HG02938 (cell line): ENCODE data around the gene KDM2B.
"Not testable (repeated sequence)": the region's sequence is repeated elsewhere in the genome, so short reads cannot be mapped to it uniquely, and the experiment has no call there.

Experiments
- ATAC-seq: cut with Tn5 transposase; IDR thresholded peaks from one replicate; pipeline ENCODE4 v1.9.1; 2021; ENCODE audit warnings: mild to moderate bottlenecking, moderate library complexity; ENCODE audit not compliant: unreplicated experiment

The KDM2B gene

DNA sequence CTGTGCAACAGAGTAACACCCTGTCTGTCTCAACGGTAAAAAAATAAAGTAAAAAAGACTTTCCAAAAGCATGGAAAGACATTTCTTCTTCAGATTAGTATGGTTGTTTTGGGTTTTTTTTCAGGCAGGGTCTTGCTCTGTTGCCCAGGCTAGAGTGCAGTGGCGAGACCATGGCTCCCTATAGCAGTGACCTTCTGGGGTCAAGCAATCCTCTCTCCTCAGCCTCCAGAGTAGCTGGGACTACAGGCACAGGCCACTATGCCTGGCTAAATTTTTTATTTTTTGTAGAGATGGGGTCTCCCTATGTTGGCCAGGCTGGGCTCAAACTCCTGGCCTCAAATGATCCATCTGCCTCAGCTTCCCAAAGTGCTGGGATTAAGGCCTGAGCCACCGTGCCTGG is 72.8 kb downstream of the KDM2B start:
- no peak for ATAC-seq

DNA sequence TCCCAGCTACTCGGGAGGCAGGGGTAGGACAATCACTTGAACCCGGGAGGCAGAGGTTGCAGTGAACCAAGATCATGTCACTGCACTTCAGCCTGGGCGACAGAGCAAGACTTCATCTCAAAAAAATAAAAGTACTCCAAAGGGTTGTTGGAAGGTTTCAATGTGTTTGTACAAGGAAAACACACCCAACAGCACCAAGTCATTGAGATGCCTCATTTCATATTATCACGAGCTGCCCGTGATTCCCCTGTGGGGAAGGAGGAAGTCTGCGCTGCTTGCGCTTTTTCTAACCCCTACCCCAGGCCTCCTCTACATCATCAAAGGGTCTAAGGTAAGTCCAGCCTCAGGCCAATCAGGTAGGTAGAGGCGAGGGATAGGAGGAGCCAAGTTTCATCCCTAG is 73.6 kb downstream of the KDM2B start:
- ATAC-seq = no peak

DNA sequence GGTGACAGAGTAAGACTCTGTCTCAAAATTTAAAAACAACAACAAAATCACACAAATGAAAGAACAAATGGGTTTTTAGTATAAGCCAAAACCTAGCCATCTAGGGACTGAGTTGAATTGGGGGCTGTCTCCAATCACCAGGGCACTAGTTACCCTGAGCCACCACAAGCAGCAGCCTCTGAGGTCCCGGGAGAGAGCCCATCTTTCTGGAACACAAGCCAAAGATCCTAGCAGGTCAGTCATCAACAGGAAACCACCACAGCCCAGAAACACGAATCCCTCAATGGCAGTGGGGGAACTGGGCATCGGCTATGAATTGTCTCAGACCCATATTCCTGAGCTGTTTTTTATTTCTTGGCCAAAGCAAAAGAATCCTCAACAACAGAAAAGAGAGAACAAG is 75.3 kb downstream of the KDM2B start:
- ATAC-seq = no peak

DNA sequence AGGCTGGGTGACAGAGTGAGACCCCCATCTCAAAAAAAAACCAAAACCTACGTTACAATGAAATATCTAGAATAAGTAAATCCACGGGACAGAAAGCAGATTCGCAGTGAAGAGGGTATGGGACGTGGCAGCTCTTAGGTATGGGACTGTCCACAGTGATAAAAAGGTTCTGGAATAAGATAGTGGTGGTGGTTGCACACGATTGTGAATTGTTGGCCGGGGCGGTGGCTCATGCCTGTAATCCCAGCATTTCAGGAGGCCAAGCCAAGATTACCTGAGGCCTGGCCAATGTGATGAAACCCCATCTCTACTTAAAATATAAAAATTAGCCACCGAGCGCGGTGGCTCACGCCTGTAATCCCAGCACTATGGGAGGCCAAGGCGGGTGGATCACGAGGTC is 76.3 kb downstream of the KDM2B start:
- no peak for ATAC-seq

DNA sequence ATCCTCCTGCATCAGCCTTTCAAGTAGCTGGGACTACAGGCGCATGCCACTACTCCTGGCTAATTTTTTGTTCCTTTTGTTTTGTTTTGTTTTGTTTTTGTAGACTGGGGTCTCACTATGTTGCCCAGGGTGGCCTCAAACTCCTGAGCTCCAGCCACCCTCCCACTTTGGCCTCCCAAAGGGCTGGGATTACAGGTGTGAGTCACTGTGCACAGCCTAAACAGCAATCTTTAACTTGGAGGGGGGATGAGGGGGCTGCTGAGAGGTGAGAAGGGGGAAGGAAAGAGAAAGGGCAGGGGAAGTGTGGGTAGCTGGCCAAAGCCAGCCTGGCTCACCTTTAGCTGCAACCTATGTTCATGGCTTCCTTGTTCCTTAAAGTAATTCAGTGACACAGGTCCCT is 77.4 kb downstream of the KDM2B start:
- ATAC-seq = no peak

DNA sequence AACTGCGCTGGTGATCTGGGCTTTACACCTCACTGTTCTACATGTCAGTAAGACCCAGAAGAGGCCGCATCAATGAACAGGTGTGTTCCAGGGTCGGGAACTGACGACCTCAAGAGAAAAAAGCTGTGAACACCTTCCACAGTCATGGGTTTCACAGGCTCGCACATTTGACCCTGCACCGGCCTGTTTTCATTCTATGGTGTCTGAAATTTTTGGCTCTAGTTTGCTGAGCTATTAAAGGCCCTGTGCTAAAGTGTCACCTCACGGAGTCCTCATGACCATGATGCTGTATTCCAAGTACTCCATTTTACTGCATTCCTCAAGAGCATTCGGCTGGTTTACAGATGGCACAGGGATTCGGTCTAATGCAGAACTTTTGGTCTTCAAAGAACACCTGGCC is 78.9 kb downstream of the KDM2B start:
- no peak for ATAC-seq

DNA sequence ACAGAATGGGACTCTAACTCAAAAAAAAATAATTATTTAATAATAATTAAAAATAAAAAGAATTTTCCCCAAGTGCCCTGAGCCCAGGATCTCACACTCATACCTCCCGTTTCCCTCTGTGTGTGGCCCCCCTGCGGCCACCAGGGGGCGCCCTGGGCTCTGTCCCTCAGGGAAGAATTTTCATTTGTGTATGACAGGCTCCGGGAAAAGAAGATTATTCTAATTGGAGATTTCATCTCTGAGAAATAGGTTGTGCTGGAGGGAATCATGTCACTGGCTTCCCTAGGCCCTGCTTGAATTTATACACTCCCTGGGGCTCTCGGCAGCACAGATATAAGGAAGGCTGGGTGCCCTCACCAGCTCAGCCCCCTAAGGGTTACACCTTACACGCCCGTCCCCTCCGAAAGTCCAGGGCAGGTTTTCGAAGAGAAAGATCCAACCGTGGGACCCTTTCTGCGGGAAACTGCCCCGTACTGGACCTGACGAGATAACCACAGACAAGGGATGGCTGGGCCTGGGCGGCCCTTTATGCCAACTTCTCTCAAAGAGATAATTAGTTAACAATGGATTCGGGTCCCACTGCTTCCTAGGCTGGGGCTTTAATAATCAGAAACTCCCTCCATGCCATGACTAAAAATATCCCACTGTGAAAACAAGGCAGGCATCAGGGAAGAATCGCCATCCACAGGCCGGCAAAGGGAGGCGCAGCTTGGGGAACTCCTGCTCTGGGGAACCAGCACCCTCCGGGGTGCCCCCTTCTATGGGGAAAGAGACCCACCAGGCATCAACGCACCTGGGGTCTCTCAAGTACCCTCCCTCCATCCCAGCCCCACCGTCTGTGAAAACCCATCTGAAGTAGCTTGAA is 80.7 kb downstream of the KDM2B start:
- no peak for ATAC-seq

DNA sequence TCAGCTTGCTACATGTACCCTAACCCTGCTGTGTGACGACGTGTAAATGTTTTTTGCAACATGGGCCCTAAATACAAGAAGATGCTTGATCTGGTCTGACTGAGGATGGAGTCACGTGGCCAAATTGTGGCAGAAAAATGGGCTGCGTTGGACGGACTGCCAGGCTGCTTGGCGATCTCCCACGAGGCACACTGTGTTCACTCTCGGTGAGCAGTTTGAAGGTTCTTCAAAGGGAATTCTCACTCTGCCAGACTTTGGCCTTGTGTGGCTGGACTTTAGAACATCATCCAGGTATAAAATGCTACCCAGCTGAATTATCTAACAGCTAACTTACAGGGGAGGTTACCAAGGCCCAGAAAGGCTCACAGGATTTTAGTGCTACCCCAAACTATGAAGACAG is 85.1 kb downstream of the KDM2B start:
- ATAC-seq = no peak

DNA sequence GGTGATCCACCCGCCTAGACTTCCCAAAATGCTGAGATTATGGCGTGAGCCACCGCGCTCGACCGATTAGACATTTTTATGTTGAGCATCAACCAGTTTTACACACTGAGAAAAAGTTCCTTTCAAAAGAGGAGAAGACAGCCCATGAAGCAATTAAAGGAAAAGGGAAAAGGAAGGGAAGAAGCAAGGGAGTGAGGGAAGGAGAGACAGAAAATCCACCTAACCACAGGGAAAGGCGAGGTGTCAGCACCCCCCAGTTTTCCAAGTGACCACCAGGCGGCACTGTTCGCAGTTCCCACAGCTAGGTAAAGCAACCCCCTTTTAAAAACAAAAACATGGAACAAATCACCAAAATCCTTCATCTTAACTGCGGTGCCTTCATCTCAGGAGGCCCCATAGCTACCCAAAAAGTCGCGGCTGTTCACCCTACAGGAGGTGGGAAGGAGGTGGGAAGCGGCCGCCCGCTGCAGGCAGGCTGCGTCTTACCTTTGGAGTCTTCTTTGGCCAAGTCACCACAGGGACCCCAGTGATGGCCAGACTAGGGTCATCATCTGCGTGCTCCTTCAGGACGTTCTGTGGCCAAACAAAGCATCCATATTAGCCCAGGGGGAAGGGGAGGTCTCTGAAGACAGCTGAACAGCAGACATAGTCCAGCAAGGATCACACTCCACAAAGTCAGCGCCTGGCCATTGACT is 86.6 kb downstream of the KDM2B start:
- no peak for ATAC-seq

DNA sequence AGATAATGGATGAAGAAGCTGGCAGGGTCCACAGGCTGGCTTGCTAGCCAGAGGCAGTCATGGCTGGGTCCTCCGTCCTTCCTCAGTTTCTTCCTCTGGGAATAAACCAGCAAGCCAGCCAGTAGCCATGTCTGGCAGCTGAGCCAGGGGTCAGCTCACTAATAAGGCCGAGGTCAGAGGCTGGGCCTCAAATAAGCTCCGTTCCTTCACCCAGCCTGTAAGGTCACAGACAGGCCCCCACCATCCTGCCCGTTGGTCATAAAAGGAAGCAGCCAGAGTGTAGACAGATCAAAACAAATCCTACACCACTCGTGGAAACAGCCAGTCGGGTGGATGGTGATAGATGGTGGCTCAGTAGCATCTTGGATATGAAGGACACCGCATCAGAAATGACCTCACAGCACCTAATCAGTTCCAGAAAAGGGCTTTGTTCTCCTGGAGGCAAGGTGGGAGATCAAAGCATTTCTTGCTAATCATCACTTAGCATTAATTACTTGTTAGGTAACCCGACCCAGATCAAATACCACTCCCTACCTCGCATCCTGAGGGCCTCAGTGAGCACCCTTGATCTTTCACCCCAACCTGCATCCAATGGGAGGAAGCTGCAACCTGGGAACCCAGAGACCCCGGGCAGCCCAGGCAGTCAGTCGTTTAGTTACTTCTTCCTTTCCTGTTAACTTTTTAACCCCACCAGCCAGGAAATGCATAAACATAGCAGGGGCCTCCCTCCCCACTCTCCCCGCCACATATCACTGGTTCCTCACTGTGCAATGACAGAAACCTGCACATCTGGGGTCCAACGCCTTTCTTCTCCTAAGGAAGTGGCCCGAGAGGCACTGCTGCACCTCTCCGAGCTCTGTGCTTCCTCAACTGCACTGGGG is 90.2 kb downstream of the KDM2B start:
- ATAC-seq = no peak

DNA sequence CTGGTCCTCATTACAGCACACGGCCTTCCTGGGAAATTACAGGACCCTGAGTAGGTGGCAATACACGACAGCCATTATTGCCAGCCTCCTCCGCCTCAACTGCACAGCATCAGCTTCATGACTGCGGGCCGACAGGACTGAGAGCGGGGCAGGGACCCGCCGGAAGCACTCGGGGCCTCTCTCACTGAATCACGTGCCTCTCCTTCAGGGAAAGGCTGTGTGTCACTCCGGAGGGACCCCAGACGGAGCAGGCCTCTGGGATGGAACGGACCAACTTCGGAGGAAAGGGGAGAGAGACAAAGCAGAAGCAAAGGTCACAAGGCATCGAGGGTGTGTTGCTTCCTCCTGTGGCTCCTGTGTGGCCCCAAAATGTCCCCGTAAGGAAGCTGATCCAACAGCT is 90.9 kb downstream of the KDM2B start:
- no peak for ATAC-seq

DNA sequence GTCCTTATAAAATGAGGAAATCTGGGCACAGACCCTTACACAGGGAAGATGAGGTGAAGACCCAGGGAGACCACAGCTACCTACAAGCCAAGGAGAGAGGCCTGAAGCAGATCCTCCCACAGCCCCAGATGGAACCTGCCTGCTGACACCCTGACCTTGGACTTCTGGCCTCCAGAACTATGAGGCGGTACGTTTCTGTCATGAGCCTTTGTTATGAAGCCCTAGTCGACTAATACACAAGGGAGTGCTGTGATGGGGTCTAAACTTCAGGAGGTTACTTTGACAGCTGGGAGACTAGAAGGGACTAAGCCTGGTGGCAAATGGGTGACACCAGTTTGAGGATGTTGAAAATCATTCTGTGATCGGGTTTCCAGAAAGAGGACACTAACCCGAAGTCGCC is 95.9 kb downstream of the KDM2B start:
- ATAC-seq = no peak

DNA sequence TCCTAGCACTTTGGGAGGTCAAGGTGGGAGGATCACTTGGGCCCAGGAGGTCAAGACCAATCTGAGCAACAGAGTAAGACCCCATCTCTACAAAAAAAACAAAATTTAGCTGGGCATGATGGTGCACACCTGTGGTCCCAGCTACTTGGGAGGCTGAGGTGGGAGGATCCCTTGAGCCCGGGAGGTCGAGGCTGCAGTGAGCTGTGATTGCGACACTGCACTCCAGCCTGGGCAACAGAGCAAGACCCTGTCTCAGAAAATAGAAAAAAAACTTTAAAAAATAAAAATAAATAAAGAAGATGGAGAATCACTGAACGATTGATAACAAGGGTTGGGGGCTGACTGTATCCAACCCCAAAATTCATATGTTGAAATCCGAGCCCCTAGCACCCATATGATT is 96.3 kb downstream of the KDM2B start:
- ATAC-seq = not testable (repeated sequence)

DNA sequence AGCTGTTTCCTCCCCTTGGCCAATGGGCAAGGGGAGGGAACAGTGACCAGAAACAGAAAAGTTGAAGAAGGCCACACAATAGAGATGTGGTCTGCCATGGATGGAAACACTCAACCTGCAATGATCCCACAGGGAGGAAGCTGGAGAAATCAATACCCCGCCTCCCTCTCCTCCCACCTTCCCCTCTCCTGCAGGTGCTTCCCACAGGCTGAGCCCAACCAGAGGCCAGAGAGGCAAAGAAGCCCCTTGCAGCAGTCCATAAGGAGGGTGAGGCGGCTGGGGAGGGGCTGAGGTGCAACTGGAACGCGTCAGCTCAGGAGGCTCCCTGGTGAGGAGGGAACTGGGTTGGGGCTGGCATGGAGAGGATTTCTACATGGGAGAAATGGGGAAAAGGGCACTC is 96.9 kb downstream of the KDM2B start:
- no peak for ATAC-seq

DNA sequence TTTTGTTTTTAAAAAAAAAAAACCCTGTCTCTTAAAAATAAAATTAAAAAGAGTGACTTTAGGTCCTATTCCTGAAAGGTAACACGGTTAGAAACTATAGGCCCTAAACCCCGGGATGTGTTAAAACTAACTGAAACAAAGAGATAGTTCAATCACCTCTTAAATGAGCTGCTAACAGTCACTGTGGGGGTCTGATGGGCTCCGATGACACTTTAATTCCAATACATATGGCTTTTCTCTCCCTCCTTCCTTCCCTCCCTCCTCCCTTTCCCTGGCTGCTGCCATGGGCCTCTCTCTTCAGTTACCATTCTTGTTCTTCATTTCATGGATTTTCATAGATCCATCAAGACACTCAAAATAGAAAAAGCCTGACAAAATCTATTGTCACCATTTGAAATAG is 104.3 kb downstream of the KDM2B start:
- no peak for ATAC-seq

DNA sequence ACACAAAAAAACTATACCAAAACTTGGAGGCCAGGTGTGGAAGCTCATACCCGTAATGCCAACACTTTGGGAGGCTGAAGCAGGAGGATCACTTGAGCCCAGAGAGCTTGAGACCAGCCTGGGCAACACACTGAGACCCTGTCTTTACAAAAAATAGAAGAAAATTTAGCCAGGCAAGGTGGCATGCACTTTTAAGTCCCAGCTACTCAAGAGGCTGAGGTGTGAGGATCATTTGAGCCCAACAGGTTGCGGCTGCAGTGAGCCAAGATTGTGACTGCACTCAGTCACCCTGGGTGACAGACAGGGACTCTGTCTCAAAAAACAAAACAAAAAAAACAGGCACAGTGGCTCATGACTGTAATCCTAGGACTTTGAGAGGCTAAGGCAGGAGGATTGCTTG is 105.5 kb downstream of the KDM2B start:
- no peak for ATAC-seq

DNA sequence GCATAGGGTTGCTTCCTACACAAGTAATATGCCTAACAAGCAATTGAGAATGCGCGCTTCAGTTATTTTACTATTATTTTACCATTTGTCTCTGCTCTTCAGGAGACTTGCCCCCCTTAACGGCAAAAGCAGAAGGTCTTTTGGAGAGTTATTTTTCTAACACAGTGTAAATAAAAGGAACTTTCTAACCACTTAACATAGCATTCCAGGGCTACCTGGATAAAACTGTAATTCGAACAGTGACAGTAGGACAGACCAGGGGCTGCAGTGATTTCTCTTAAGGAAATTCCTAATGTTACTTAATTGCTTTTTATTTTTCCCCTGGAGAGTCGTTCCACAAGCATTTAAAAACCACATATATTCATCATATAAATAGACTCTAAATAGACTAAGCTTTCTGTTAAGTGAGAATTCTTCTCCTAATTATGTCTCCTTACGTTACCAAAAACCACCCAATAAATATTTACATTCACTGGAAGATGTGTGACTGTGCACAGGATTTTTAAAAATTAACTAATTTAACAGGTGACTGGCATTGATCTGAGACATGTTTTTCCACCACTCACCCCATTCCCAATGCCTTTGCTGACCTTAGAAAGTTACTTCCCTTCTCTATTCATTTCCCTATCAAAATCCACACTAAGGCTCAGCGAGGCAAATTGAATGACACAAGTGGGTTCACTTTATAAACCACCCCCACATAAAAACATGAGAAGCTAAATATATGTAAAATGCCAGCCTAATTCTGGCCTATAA is 108.5 kb downstream of the KDM2B start:
- no peak for ATAC-seq

DNA sequence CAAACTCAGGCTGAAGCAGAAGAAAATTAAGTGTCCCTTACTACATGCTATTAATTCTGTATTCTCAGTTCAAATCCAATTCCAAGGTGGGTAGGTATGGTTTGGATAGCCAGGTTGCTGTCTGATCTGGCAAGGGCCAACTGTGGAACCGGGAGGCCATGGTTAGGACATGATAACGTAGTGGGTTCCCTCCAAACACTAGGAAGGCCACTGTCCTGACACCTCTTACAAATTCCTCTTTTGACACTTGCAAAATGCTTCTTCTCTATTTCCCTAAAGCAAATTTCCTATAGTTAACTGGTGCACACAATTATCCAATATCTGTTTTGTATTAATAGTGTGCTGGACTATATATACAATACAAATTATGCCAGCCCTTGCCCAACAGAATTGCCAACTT is 110.1 kb downstream of the KDM2B start:
- no peak for ATAC-seq

DNA sequence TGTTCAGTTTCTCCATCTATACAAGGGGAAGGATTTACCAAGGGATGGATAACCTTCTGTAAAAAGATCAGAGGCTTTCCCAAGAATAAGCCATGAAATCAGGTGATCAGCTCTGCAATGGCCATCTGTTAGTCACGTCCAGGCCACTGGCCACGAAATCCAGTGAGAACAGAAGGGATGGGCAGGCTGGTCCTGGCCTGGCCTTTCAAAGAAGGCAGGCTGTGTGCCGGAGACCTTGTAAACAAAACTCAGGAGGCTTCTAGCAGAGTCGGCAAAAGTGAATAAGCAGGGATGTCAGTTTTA is 112.4 kb downstream of the KDM2B start:
- no peak for ATAC-seq

DNA sequence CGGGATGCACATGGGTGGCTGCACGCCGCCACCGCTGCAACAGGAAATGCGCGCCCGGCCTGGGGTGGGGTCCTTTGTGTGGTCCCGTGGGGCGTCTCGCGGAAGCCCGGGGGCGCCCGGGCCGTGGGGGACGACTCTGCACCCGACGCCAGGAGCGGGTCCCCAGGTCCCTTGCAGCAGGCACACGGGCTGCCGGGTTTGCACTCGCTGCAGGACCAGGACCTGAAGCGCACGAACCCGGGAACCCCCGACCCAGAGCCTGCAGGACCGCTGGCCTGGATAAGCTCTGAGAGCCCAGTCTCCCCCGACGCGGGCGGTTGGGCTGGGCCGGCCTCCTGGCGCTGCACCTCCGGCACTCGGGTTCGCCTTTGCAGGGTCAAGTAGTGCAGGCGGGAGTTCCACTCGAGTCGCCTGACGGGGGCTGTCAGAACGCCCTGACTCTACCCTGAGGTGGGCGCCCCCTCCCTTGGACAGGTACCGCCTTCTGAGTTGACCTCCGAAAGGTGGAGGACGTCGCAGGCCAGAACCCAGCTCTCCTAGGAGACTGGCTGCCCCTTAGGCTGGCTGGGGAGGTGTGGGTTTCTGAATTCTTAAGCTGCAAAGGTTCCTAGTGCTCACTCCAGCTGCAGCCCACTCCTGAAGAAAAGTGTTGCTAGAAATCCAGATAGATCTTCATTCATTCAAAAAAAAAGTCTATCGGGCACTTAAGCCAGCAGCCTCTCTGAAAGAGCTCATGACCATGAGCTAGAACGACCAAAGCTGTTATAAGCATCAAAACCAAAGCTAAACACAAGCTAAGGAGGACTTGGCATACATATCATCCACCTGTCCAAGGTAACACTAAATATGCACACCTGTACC is 113.0 kb downstream of the KDM2B start:
- peak; percentile 19 for ATAC-seq
